HG02798 (cell line): Measurements from ENCODE around the gene CSH1.
"Not testable (repeated sequence)": the region's sequence is repeated elsewhere in the genome, so short reads cannot be mapped to it uniquely, and the experiment has no call there.

Source experiments
- ATAC-seq: cut with Tn5 transposase; IDR thresholded peaks from one replicate; pipeline ENCODE4 v1.9.1; 2021; ENCODE audit warnings: mild to moderate bottlenecking; ENCODE audit not compliant: unreplicated experiment, poor library complexity

The CSH1 gene

GRCh38 chr17:63929860-63930766, 33.7 kb upstream of the CSH1 start:
- ATAC-seq = no peak

- no peak for ATAC-seq
Observed at GRCh38 chr17:63928966-63929695, 32.8 kb upstream of the CSH1 start.

GRCh38 chr17:63928172-63928666, 31.8 kb upstream of the CSH1 start:
- no peak for ATAC-seq

- ATAC-seq = peak; percentile 24
Observed at GRCh38 chr17:63927464-63928171, 31.2 kb upstream of the CSH1 start.

DNA sequence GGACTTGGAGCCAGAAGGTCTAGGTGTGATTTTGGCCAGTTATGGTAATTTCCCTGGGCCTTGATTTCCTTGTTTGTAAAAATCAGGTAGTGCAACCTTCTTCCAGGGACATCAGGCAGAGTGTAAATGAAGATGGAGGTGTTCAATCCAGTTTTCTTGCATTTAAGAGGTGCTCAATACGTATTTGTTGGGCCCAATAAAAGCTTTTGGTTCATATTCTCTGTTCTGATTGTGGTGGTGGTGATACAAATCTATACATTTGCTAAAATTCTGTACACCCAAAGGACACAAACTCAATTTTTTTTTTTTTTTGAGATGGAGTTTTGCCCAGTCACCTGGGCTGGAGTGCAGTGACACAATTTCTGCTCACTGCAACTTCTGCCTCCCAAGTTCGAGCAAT, 29.8 kb upstream of the CSH1 start:
- no peak for ATAC-seq

- no peak for ATAC-seq
Observed at GRCh38 chr17:63925615-63926014, 29.2 kb upstream of the CSH1 start.

GRCh38 chr17:63922402-63922801, 26.0 kb upstream of the CSH1 start:
- not testable (repeated sequence) for ATAC-seq

DNA sequence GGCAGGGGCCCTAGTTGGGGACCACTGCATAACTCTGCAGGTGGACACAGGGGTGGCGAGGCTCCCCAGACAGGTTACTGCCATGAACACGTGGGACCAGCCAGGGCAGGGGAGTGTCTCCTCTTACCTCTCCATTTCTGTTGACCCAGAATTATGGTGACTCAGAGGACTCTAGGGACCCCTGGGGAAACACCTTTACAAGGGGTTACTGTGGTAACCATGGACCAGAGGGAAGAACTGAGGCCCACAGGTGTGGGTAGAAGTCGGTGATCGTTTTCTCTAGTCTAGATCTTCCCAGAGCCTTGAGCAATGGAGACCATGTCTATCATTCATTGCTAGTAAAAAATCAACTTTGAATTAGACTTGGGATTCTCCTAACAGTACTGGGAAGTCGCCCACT, 24.4 kb upstream of the CSH1 start:
- not testable (repeated sequence) for ATAC-seq

GRCh38 chr17:63920050-63920449, 23.7 kb upstream of the CSH1 start:
- ATAC-seq = not testable (repeated sequence)

DNA sequence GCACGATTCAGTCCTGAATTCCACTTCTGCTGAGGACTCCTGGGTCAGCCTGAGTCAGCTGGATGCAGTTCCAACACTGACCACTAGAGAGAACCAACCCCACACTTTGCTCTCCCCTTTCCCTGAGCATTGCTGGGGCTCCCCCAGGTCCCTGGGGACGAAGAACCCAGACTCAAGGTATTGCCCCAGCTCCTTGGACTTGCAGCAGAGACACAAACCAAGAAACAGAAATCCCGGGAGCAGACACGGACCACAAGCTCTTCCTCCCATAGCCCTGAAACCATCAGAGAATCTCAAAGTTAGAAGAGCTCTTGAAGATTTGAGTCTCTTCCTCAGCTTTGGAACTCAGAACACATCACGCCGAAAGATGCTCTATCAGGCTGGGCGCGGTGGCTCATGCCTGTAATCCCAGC, 22.9 kb upstream of the CSH1 start:
- peak; percentile 79 for ATAC-seq

DNA sequence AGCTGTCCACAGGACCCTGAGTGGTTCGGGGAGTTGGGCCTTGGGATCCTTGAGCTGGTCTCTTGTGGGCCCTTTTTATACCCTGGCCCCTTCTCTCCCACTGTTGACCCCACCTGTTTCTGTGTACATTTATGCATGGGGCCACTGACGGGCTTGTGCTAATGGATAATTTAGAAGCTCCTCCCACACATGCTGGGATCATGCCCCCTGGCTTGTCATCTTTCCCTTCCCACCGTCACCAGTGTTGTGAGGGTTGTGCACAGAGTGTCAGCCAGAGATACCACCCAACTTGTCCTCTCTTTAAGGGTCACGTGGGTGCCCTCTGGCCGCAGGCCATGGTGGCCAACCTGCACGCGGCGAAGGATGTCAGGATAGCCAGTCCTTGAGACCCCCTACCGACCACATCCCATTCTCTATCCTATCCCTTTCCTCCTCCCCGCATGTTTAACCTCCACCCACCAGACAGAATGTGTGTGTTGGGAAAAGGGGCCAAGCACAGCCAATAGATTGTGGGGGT, 22.5 kb upstream of the CSH1 start, which contains the start of gene GH1:
Gene GH1, minus strand, starts transcription at position 51 of the 517 bp plus-strand sequence. CDS start 63 bp downstream, outside the sequence.
- not testable (repeated sequence) for ATAC-seq

DNA sequence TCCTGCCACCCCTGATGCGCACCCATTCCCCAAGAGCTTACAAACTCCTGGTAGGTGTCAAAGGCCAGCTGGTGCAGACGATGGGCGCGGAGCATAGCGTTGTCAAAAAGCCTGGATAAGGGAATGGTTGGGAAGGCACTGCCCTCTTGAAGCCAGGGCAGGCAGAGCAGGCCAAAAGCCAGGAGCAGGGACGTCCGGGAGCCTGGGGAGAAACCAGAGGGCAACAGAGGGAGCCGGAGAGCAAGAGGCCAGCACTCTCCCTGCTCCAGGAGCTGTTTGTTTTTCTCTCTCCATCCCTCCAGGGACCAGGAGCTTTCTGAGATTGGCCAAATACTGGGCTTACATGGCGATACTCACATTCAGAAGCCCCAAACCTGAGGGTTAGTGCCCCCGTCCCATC, 21.9 kb upstream of the CSH1 start:
- no peak for ATAC-seq

DNA sequence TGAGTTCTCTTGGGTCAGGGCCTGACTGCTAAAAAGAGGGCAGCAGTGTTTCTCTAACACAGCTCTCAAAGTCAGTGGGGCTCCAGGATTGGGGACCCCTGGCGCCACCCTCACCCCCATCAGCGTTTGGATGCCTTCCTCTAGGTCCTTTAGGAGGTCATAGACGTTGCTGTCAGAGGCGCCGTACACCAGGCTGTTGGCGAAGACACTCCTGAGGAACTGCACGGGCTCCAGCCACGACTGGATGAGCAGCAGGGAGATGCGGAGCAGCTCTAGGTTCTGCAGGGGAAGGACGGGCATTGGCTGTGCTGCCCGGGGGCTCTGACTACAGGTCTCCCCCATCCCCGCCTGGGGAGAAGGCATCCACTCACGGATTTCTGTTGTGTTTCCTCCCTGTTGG, 21.3 kb upstream of the CSH1 start:
- ATAC-seq = no peak

DNA sequence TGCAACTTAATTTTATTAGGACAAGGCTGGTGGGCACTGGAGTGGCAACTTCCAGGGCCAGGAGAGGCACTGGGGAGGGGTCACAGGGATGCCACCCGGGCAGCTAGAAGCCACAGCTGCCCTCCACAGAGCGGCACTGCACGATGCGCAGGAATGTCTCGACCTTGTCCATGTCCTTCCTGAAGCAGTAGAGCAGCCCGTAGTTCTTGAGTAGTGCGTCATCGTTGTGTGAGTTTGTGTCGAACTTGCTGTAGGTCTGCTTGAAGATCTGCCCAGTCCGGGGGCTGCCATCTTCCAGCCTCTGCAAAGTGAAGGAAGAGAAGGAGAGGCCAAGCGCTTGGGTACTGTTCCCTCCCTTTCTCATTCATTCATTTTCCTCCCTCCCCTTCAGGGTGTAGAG, 20.8 kb upstream of the CSH1 start:
- ATAC-seq = not testable (repeated sequence)

DNA sequence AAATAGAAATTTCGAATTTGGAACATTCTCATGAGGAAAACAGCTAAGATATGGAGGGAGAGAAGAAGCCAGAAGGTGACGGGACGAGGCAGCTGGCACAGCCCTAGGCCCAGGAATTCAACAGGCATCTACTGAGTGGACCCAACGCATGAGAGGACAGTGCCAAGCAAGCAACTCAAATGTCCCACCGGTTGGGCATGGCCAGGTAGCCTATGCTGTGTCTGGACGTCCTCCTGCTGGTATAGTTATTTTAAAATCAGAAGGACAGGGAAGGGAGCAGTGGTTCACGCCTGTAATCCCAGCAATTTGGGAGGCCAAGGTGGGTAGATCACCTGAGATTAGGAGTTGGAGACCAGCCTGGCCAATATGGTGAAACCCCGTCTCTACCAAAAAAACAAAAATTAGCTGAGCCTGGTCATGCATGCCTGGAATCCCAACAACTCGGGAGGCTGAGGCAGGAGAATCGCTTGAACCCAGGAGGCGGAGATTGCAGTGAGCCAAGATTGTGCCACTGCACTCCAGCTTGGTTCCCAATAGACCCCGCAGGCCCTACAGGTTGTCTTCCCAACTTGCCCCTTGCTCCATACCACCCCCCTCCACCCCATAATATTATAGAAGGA, 20.3 kb upstream of the CSH1 start:
- no peak for ATAC-seq

- ATAC-seq = not testable (repeated sequence)
Observed at GRCh38 chr17:63915753-63916152, 19.4 kb upstream of the CSH1 start.

DNA sequence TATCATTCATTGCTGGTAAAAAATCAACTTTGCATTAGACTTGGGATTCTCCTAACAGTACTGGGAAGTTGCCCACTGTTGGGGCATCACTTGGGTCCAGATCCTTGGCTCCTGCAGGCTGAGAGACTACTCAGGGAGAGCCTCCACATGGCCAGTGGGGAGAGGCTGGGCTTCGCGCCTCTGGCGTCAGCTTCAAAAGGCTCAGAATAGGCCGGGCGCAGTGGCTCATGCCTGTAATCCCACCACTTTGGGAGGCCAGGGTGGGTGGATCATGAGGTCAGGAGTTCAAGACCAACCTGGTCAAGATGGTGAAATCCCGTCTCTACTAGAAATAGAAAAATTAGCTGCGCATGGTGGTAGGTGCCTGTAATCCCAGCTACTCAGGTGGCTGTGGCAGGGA, 18.1 kb upstream of the CSH1 start:
- ATAC-seq = no peak

- ATAC-seq = no peak
Observed at GRCh38 chr17:63911657-63912100, 15.3 kb upstream of the CSH1 start.

GRCh38 chr17:63911041-63911635, 14.8 kb upstream of the CSH1 start, which contains the start of gene CSHL1:
Gene CSHL1, minus strand, starts transcription at chr17:63911258. Its CDS starts 62 bp downstream, at chr17:63911196.
- no peak for ATAC-seq
